A549 (cell line): ENCODE measurements around the gene FGR. TPM values are rescaled to one million over a fixed set of nuclear protein-coding genes. Genes with fewer than 3 reads are reported as not detected.

Experiments
- ATAC-seq, 2 experiments: fragments of 200-7000 bp in 1 of 2; fragments of >200 bp in 1 of 2; cut with Nextera tagmentation in 1 of 2; cut with Tn5 transposase in 1 of 2; 3 replicates each; pipeline versions ENCODE4 v1.8.0 to v1.9.1; 2018 to 2020; ENCODE audit warnings: mild to moderate bottlenecking in 1 of 2, moderate library complexity in 1 of 2
- CTCF ChIA-PET: fragments of 300-600 bp; sonication (Branson Sonifier 250); formaldehyde crosslinking; extraction: SDS; loops from one replicate; lab custom pipeline; 2021; ENCODE audit warnings: antibody characterized with exemption, inconsistent platforms; lab: Yijun Ruan, JAX
- POLR2A ChIA-PET: fragments of 350-600 bp; formaldehyde crosslinking; extraction: SDS; loops from one replicate; lab custom pipeline; 2021; ENCODE audit warnings: antibody characterized with exemption, inconsistent platforms; lab: Yijun Ruan, JAX
- DNase-seq, 2 experiments: peaks; one replicate each; pipeline versions ENCODE4 v3.0.0 to v3.0.0-alpha.2; 2011 to 2016; ENCODE audit warnings: low read depth in 1 of 2, low spot score in 1 of 2
- FAIRE-seq: peaks from 2 replicates; lab custom pipeline; 2011; peaks lifted over from hg19 to GRCh38; lab: Jason Lieb, UNC
- H3K27ac ChIP-seq, 2 experiments: fragments of >200 bp; sonication (Bioruptor Twin); formaldehyde crosslinking; 3 replicates each; pipeline ENCODE4 v1.5.1; 2016 to 2017
- H3K4me1 ChIP-seq: fragments of >200 bp; sonication (Bioruptor Twin); formaldehyde crosslinking; 3 replicates; pipeline ENCODE4 v1.6.1; 2016
- H3K4me2 ChIP-seq: fragments of >200 bp; sonication (Bioruptor Twin); formaldehyde crosslinking; 3 replicates; pipeline ENCODE4 v1.6.1; 2016
- H3K4me3 ChIP-seq: fragments of >200 bp; sonication (Bioruptor Twin); formaldehyde crosslinking; 3 replicates; pipeline ENCODE4 v1.5.1; 2016
- H3K9me3 ChIP-seq: fragments of >200 bp; sonication (Bioruptor Twin); formaldehyde crosslinking; 3 replicates; pipeline ENCODE4 v1.6.1; 2016
- BHLHE40 ChIP-seq: IDR thresholded peaks from 2 replicates; pipeline ENCODE4 v1.6.1; 2012; ENCODE audit warnings: low read depth, low read length, inconsistent platforms
- CBX2 ChIP-seq: fragments of 200-600 bp; sonication (generic); IDR thresholded peaks from 2 replicates; pipeline ENCODE4 v1.6.1; 2016; ENCODE audit warnings: low read depth, mild to moderate bottlenecking, borderline replicate concordance
- CBX8 ChIP-seq: fragments of 200-600 bp; sonication (generic); IDR thresholded peaks from 2 replicates; pipeline ENCODE4 v1.6.1; 2016
- FOSB ChIP-seq: fragments of 250-450 bp; sonication (Bioruptor Pico); IDR thresholded peaks from 2 replicates; pipeline ENCODE4 v1.5.0; 2020; ENCODE audit warnings: mild to moderate bottlenecking, moderate library complexity
- FOSL2 ChIP-seq, 2 experiments: fragments of 450-650 bp in 1 of 2; fragments of >200 bp in 1 of 2; sonication (Bioruptor Twin) in 1 of 2; formaldehyde crosslinking; IDR thresholded peaks; 2 replicates each; pipeline versions ENCODE4 v1.5.0 to v1.6.1; 2016 to 2020; ENCODE audit warnings: mild to moderate bottlenecking in 1 of 2, moderate library complexity in 1 of 2
- HDAC2 ChIP-seq: fragments of 200-600 bp; sonication (generic); IDR thresholded peaks from 2 replicates; pipeline ENCODE4 v1.6.1; 2016
- KDM1A ChIP-seq: fragments of 200-600 bp; sonication (generic); IDR thresholded peaks from 2 replicates; pipeline ENCODE4 v1.6.1; 2016; ENCODE audit warnings: low read depth, mild to moderate bottlenecking
- MAZ ChIP-seq: fragments of 150-350 bp; IDR thresholded peaks from 2 replicates; pipeline ENCODE4 v1.6.1; 2014; ENCODE audit warnings: antibody characterized with exemption, low read depth, low read length, borderline replicate concordance
- MYC ChIP-seq: IDR thresholded peaks from 2 replicates; pipeline ENCODE4 v1.6.1; 2012; ENCODE audit warnings: mild to moderate bottlenecking, inconsistent platforms, low read length, improper control_type of control experiment, borderline replicate concordance
- NFE2L2 ChIP-seq: fragments of 150-350 bp; conservative IDR thresholded peaks from 2 replicates; pipeline ENCODE4 v1.6.1; 2014; ENCODE audit warnings: low read length
- PBX3 ChIP-seq: IDR thresholded peaks from 2 replicates; pipeline ENCODE4 v1.6.1; 2012
- RAD21 ChIP-seq, 2 experiments: fragments of >200 bp in 1 of 2; sonication (Bioruptor Twin) in 1 of 2; formaldehyde crosslinking in 1 of 2; IDR thresholded peaks in 1 of 2; conservative IDR thresholded peaks in 1 of 2; 2 replicates in 1 of 2; 3 replicates in 1 of 2; pipeline ENCODE4 v1.6.1; 2012 to 2018; ENCODE audit warnings: inconsistent platforms in 1 of 2
- SMC3 ChIP-seq: fragments of >200 bp; sonication (Bioruptor Twin); formaldehyde crosslinking; IDR thresholded peaks from 3 replicates; pipeline ENCODE4 v1.6.1; 2018; ENCODE audit warnings: inconsistent platforms
- SREBF2 ChIP-seq: fragments of 450-650 bp; IDR thresholded peaks from 2 replicates; pipeline ENCODE4 v1.6.1; 2014; ENCODE audit warnings: mild to moderate bottlenecking, moderate library complexity
- ZC3H11A ChIP-seq: fragments of 450-650 bp; IDR thresholded peaks from 2 replicates; pipeline ENCODE4 v1.6.1; 2014; ENCODE audit warnings: antibody characterized with exemption, mild to moderate bottlenecking
- ZNF302 ChIP-seq: fragments of 250-450 bp; sonication (Bioruptor Pico); IDR thresholded peaks from 2 replicates; pipeline ENCODE4 v1.9.0; 2021; ENCODE audit warnings: inconsistent platforms, mild to moderate bottlenecking, moderate library complexity
- ZSCAN20 ChIP-seq: fragments of 250-450 bp; sonication (Bioruptor Pico); IDR thresholded peaks from 2 replicates; pipeline ENCODE4 v1.8.0; 2022; ENCODE audit warnings: mild to moderate bottlenecking, moderate library complexity
- WGBS: methylation state at CpG from one replicate; pipeline ENCODE4 v1.1.6; 2017; ENCODE audit errors: missing lambda C conversion rate; 5-methylcytosine and 5-hydroxymethylcytosine counted together
- polyA plus RNA-seq, 4 experiments: library from polyadenylated mRNA; depleted of rRNA in 3 of 4; stranded (reverse); fragments of >200 nt; fragmentation: RNase III in 1 of 4; extraction: RNeasy Plus Mini Kit Qiagen cat#74134 plus additional on column Dnase treatment in 1 of 4; gene quantifications; 2 replicates in 3 of 4; 3 replicates in 1 of 4; pipeline ENCODE4 v1.2.3, GENCODE V29; 2011 to 2017
- TF ChIP-seq, protein P1 (sequence below): fragments of 200-600 bp; sonication (generic); IDR thresholded peaks from 2 replicates; pipeline ENCODE4 v1.6.1; 2016; ENCODE audit warnings: antibody characterized with exemption, mild to moderate bottlenecking, moderate library complexity
- TF ChIP-seq, protein P2 (sequence below): fragments of 150-350 bp; IDR thresholded peaks from 2 replicates; pipeline ENCODE4 v1.6.1; 2014; ENCODE audit warnings: low read depth, mild to moderate bottlenecking, low read length

Gene FGR
- polyA plus RNA-seq, 2 of the 4 experiments (the other 2 are of a cell fraction): not detected

DNA sequence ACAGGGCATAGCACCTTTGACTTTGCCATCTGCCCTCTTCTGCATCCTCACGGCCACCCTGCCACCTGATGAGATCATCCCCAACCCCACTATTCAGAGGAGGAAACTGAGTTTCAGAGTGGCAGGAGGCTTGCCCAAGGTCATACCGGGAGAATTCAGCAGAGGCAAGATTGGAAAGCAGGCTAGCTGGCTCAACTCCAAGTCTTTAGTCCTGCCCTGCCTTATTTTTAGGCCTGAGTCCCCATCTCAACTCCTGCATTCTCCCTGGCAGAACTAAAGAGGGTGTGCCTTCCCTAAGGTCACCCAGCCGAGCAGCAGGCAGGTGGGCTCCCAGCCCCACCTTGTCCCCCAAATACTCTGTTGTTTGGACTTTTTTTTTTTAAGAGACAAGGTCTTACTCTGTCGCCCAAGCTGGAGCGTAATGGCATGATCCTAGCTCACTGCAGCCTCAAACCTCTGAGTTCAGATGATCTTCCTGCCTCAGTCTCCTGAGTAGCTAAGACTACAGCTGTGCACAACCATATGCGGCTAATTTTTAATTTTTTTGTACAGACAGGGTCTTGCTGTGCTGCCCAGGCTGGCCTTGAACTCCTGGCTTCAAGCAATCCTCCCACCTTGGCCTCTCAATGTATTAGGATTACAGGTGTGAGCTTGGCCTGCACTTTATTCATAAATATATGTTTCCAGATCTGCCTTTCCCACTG, 13.8 kb upstream of the FGR start (continued):
- TF ChIP-seq, protein P1, sequence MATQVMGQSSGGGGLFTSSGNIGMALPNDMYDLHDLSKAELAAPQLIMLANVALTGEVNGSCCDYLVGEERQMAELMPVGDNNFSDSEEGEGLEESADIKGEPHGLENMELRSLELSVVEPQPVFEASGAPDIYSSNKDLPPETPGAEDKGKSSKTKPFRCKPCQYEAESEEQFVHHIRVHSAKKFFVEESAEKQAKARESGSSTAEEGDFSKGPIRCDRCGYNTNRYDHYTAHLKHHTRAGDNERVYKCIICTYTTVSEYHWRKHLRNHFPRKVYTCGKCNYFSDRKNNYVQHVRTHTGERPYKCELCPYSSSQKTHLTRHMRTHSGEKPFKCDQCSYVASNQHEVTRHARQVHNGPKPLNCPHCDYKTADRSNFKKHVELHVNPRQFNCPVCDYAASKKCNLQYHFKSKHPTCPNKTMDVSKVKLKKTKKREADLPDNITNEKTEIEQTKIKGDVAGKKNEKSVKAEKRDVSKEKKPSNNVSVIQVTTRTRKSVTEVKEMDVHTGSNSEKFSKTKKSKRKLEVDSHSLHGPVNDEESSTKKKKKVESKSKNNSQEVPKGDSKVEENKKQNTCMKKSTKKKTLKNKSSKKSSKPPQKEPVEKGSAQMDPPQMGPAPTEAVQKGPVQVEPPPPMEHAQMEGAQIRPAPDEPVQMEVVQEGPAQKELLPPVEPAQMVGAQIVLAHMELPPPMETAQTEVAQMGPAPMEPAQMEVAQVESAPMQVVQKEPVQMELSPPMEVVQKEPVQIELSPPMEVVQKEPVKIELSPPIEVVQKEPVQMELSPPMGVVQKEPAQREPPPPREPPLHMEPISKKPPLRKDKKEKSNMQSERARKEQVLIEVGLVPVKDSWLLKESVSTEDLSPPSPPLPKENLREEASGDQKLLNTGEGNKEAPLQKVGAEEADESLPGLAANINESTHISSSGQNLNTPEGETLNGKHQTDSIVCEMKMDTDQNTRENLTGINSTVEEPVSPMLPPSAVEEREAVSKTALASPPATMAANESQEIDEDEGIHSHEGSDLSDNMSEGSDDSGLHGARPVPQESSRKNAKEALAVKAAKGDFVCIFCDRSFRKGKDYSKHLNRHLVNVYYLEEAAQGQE: no peak
- TF ChIP-seq ZSCAN20 (CRISPR knock-in tag) (no peak), SREBF2 (no peak), FOSB (no peak), HDAC2 (no peak), SMC3 (no peak), FOSL2 (IDR thresholded peaks at IDR 0.05) (no peak), FOSL2 (CRISPR knock-in tag; IDR thresholded peaks at IDR 0.05) (no peak), BHLHE40 (no peak)
- TF ChIP-seq, all 56 proteins: peak for 0

DNA sequence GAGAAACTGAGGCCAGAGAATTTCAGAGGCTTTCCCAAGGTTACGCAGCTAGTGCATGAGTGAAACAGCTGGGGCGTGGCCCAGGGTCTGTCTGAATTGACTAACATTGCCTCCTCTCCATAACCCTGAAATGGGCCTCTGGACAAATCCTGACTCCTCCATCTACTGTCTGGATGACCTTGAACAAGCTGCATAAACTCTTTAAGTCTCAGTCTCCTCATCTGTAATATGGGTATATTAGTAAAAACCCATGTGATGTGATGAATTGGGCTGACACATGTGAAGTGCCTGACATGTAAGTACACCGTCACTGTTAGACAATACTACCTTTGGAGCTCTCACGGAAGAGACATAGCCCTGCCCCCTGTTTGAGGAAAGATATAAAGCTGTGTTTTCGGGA, 12.3 kb upstream of the FGR start:
- ATAC-seq (no peak), DNase-seq (no peak), FAIRE-seq (no peak)
- Histone ChIP-seq H3K9me3 (no peaks in the 10 kb centered on the region), H3K4me2 (no peak overlapping the region), H3K4me1 (no peaks in the 10 kb centered on the region), H3K4me3 (no peak overlapping the region), H3K27ac (no peak overlapping the region)
- WGBS: 84% methylated on average over 5 of the region's 5 CpGs
- ChIA-PET POLR2A (no interaction called here), CTCF (interaction anchor here (0.7 to 2.4 kb wide), 4 partner anchors 14 to 91 kb away, joined by 3 to 14 read pairs (median 5); no protein-coding TSS in a partner anchor)
- no peak for TF ChIP-seq NFE2L2

- H3K4me1 ChIP-seq: no peaks in the 10 kb centered on the region
- ChIA-PET POLR2A (no interaction called here), CTCF (interaction anchor here (0.8 to 2.4 kb wide), 4 partner anchors 15 to 90 kb away, joined by 3 to 14 read pairs (median 4); no protein-coding TSS in a partner anchor)
- H3K4me2 ChIP-seq: no peak overlapping the region
- FAIRE-seq: no peak
- no peak overlapping the region for H3K27ac ChIP-seq
- no peaks in the 10 kb centered on the region for H3K9me3 ChIP-seq
- WGBS: 77% methylated on average over 4 of the region's 8 CpGs
- no peak overlapping the region for H3K4me3 ChIP-seq
- TF ChIP-seq CBX8: no peak
- TF ChIP-seq ZNF302 (CRISPR knock-in tag): no peak
- no peak for TF ChIP-seq MAZ
- no peak for TF ChIP-seq KDM1A
- TF ChIP-seq PBX3: no peak
- TF ChIP-seq MYC: no peak
- no peak for TF ChIP-seq CBX2
- TF ChIP-seq, protein P2, sequence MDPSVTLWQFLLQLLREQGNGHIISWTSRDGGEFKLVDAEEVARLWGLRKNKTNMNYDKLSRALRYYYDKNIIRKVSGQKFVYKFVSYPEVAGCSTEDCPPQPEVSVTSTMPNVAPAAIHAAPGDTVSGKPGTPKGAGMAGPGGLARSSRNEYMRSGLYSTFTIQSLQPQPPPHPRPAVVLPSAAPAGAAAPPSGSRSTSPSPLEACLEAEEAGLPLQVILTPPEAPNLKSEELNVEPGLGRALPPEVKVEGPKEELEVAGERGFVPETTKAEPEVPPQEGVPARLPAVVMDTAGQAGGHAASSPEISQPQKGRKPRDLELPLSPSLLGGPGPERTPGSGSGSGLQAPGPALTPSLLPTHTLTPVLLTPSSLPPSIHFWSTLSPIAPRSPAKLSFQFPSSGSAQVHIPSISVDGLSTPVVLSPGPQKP: no peak
- TF ChIP-seq RAD21 (conservative IDR thresholded peaks at IDR 0.05 in 1 of 2, IDR thresholded peaks at IDR 0.05 in 1 of 2): no peak
- TF ChIP-seq ZC3H11A: no peak
- no peak for ATAC-seq
- no peak for DNase-seq
Observed at GRCh38 chr1:27646676-27647075, 11.7 kb upstream of the FGR start.
